Keratinocyte (primary cell): ENCODE data around the gene GPS1. TPM values are rescaled to one million over a fixed set of nuclear protein-coding genes. Genes with fewer than 3 reads are reported as not detected.
A peak's percentile ranks its signal among the peaks of the same experiment; 100 is the strongest.

ENCODE experiments used
- DNase-seq: peaks from one replicate; pipeline ENCODE4 v3.0.0-alpha.2; 2011; ENCODE audit warnings: low read depth, missing footprints, low spot score
- FAIRE-seq: peaks from 2 replicates; lab custom pipeline; 2011; peaks lifted over from hg19 to GRCh38; lab: Jason Lieb, UNC
- H2AFZ ChIP-seq: 2 replicates; pipeline ENCODE4 v1.6.0; 2012; ENCODE audit warnings: low read length, control low read depth, inconsistent platforms; ENCODE audit not compliant: control insufficient read depth
- H3K27ac ChIP-seq: 2 replicates; pipeline ENCODE4 v1.5.1; 2011; ENCODE audit warnings: low read length; ENCODE audit not compliant: control insufficient read depth, insufficient read depth
- H3K27me3 ChIP-seq: 3 replicates; pipeline ENCODE4 v1.6.0; 2011; ENCODE audit warnings: low read length; ENCODE audit not compliant: control insufficient read depth, insufficient read depth; ENCODE audit errors: extremely low read depth
- H3K36me3 ChIP-seq, 2 experiments: 2 replicates in 1 of 2; 3 replicates in 1 of 2; pipeline ENCODE4 v1.5.1; 2011; ENCODE audit warnings: low read length in 2 of 2, mild to moderate bottlenecking in 1 of 2; ENCODE audit not compliant: control insufficient read depth in 2 of 2, insufficient read depth in 2 of 2; ENCODE audit errors: extremely low read depth in 1 of 2
- H3K4me1 ChIP-seq: 3 replicates; pipeline ENCODE4 v1.5.1; 2011; ENCODE audit warnings: low read length; ENCODE audit not compliant: control insufficient read depth, insufficient read depth; ENCODE audit errors: extremely low read depth
- H3K4me2 ChIP-seq: 3 replicates; pipeline ENCODE4 v1.6.0; 2011; ENCODE audit warnings: low read depth, low read length; ENCODE audit not compliant: control insufficient read depth, insufficient read depth; ENCODE audit errors: extremely low read depth
- H3K4me3 ChIP-seq, 3 experiments: fragments of 200-600 bp in 1 of 3; sonication (generic) in 1 of 3; 2 replicates in 2 of 3; 3 replicates in 1 of 3; pipeline ENCODE4 v1.5.1; 2011 to 2016; ENCODE audit warnings: low read length in 3 of 3, mild to moderate bottlenecking in 3 of 3, control low read depth in 2 of 3, inconsistent platforms in 1 of 3, low read depth in 1 of 3, mixed read lengths in 1 of 3, mixed run types in 1 of 3, moderate library complexity in 1 of 3; ENCODE audit not compliant: control insufficient read depth in 2 of 3, insufficient read depth in 2 of 3; ENCODE audit errors: extremely low read depth in 1 of 3
- H3K79me2 ChIP-seq: 2 replicates; pipeline ENCODE4 v1.6.0; 2012; ENCODE audit warnings: low read length; ENCODE audit not compliant: control insufficient read depth, insufficient read depth
- H3K9ac ChIP-seq: 3 replicates; pipeline ENCODE4 v1.6.0; 2011; ENCODE audit warnings: low read length; ENCODE audit not compliant: control insufficient read depth, insufficient read depth; ENCODE audit errors: extremely low read depth
- H3K9me1 ChIP-seq: 3 replicates; pipeline ENCODE4 v1.6.0; 2011; ENCODE audit warnings: low read length; ENCODE audit not compliant: control insufficient read depth, insufficient read depth; ENCODE audit errors: extremely low read depth
- H3K9me3 ChIP-seq: 2 replicates; pipeline ENCODE4 v1.5.1; 2012; ENCODE audit warnings: low read depth, low read length; ENCODE audit not compliant: control insufficient read depth
- H4K20me1 ChIP-seq: 3 replicates; pipeline ENCODE4 v1.6.0; 2011; ENCODE audit warnings: low read length; ENCODE audit not compliant: control insufficient read depth, insufficient read depth; ENCODE audit errors: extremely low read depth
- CTCF ChIP-seq, 3 experiments: IDR thresholded peaks in 1 of 3; conservative IDR thresholded peaks in 1 of 3; optimal IDR thresholded peaks in 1 of 3; 2 replicates in 2 of 3; 3 replicates in 1 of 3; pipeline versions ENCODE3 to v1.5.1; 2011; ENCODE audit warnings: low read length in 3 of 3, mild to moderate bottlenecking in 3 of 3, moderate library complexity in 2 of 3, control low read depth in 1 of 3, inconsistent platforms in 1 of 3; ENCODE audit not compliant: insufficient read depth in 2 of 3; ENCODE audit errors: extremely low read depth in 1 of 3
- EZH2 ChIP-seq: IDR thresholded peaks from one replicate; pipeline ENCODE4 v1.6.1; 2012; ENCODE audit warnings: inconsistent platforms, mild to moderate bottlenecking, low read length, moderate library complexity
- dilution Hi-C: fragments of 300-500 bp; cut with MboI; formaldehyde crosslinking; loops from one replicate; pipeline ENCODE4 v1.7.0; 2020; ENCODE audit warnings: low sequenced_read_pairs; ENCODE audit not compliant: extremely low pct_ligation_motif_present
- polyA plus RNA-seq, 5 experiments: library from polyadenylated mRNA; depleted of rRNA in 3 of 5; stranded (reverse) in 3 of 5; stranded (forward) in 1 of 5; unstranded in 1 of 5; fragments of >200 nt; gene quantifications; 1 replicate in 1 of 5; 2 replicates in 3 of 5; 3 replicates in 1 of 5; pipeline versions ENCODE4 v1.2.1 to v1.2.3, GENCODE V29; 2011 to 2012; ENCODE audit warnings: missing spikeins in 2 of 5, low read depth in 1 of 5, low replicate concordance in 1 of 5

The GPS1 gene
- polyA plus RNA-seq, 1 donor (not counting 4 experiments of a cell fraction or from before 2014, with no cell fraction given) = 60.4 TPM

GRCh38 chr17:82022310-82022980 lies 29.3 kb upstream of the GPS1 start, which contains the start of gene CENPX:
Gene CENPX, minus strand, starts transcription at chr17:82022878. Its CDS starts 17 bp downstream, at chr17:82022861.
- dilution Hi-C loops = no loop called here
- Histone ChIP-seq H3K4me3 (peak within 1 kb of the TSS; percentile 73 to 97 (median 85)), H3K4me2 (peak within 1 kb of the TSS; percentile 97), H3K27me3 (no peaks in the 10 kb centered on the region), H3K4me1 (peaks cover 26% of the 10 kb centered on the region), H3K9me1 (no peaks in the 10 kb centered on the region), H3K27ac (peak within 1 kb of the TSS; percentile 40), H2AFZ (peak within 1 kb of the TSS; percentile 78), H3K36me3 (peaks cover 0 to 4% of the 10 kb centered on the region in 2 experiments), H3K9me3 (no peaks in the 10 kb centered on the region), H4K20me1 (peaks cover 6% of the 10 kb centered on the region), H3K9ac (peak within 1 kb of the TSS; percentile 80), H3K79me2 (peaks cover 5% of the 10 kb centered on the region)
- no peak for DNase-seq
- TF ChIP-seq CTCF (optimal IDR thresholded peaks at IDR 0.05 in 1 of 3, IDR thresholded peaks at IDR 0.05 in 1 of 3, conservative IDR thresholded peaks at IDR 0.05 in 1 of 3; ENCODE audit: extremely low read depth in 1 of 3, insufficient read depth in 2 of 3, low read length in 3 of 3) (no peak), EZH2 (no peak)
- no peak for FAIRE-seq

- peaks cover 26% of the 10 kb centered on the region for H3K4me1 ChIP-seq
- peak within 1 kb of the TSS; percentile 73 to 97 (median 85) for H3K4me3 ChIP-seq
- peak within 1 kb of the TSS; percentile 78 for H2AFZ ChIP-seq
- DNase-seq (peak; percentile 97), FAIRE-seq (peak; percentile 80)
- peaks cover 6% of the 10 kb centered on the region for H4K20me1 ChIP-seq
- no peaks in the 10 kb centered on the region for H3K9me3 ChIP-seq
- H3K9me1 ChIP-seq = no peaks in the 10 kb centered on the region
- H3K79me2 ChIP-seq = peaks cover 5% of the 10 kb centered on the region
- H3K27me3 ChIP-seq = no peaks in the 10 kb centered on the region
- H3K4me2 ChIP-seq = peak within 1 kb of the TSS; percentile 97
- peaks cover 0 to 3% of the 10 kb centered on the region in 2 experiments for H3K36me3 ChIP-seq
- H3K9ac ChIP-seq = peak within 1 kb of the TSS; percentile 80
- TF ChIP-seq EZH2 = no peak
- TF ChIP-seq CTCF (optimal IDR thresholded peaks at IDR 0.05 in 1 of 3, IDR thresholded peaks at IDR 0.05 in 1 of 3, conservative IDR thresholded peaks at IDR 0.05 in 1 of 3; ENCODE audit: extremely low read depth in 1 of 3, insufficient read depth in 2 of 3, low read length in 3 of 3) = no peak
- dilution Hi-C loops = no loop called here
- peak within 1 kb of the TSS; percentile 40 for H3K27ac ChIP-seq
Observed at GRCh38 chr17:82022981-82023446, 28.7 kb upstream of the GPS1 start, which contains the start of gene LRRC45. Gene LRRC45, plus strand, starts transcription at chr17:82023305. Its CDS starts 339 bp downstream, at chr17:82023644.
